H1 (cell line): ENCODE measurements around the gene ZNF565. TPM values are rescaled to one million over a fixed set of nuclear protein-coding genes. Genes with fewer than 3 reads are reported as not detected.

ENCODE experiments used
- ASH2L ChIP-seq: fragments of 200-600, 300-600 bp; sonication (generic); IDR thresholded peaks from one replicate; pipeline ENCODE4 v1.7.1; 2017; ENCODE audit warnings: low read length
- BRCA1 ChIP-seq: IDR thresholded peaks from 2 replicates; pipeline ENCODE4 v1.6.1; 2012; ENCODE audit warnings: low read depth, low read length, improper control_type of control experiment
- CREB1 ChIP-seq: IDR thresholded peaks from 2 replicates; pipeline ENCODE4 v1.6.1; 2012; ENCODE audit warnings: inconsistent platforms
- CTBP2 ChIP-seq: IDR thresholded peaks from 2 replicates; pipeline ENCODE4 v1.7.0; 2011; ENCODE audit warnings: borderline replicate concordance, mild to moderate bottlenecking, moderate library complexity, mixed read lengths, low read length; ENCODE audit not compliant: insufficient read depth, insufficient read length
- E2F6 ChIP-seq: IDR thresholded peaks from 2 replicates; pipeline ENCODE4 v1.6.1; 2012; ENCODE audit warnings: inconsistent platforms
- EP300 ChIP-seq, 2 experiments: IDR thresholded peaks; 1 replicate in 1 of 2; 2 replicates in 1 of 2; pipeline ENCODE4 v1.6.1; 2011 to 2012; ENCODE audit warnings: low read depth in 2 of 2, low read length in 2 of 2, mild to moderate bottlenecking in 2 of 2, borderline replicate concordance in 1 of 2, inconsistent platforms in 1 of 2, moderate library complexity in 1 of 2
- HDAC2 ChIP-seq, 2 experiments: fragments of 300-600 bp in 1 of 2; sonication (generic) in 1 of 2; IDR thresholded peaks; 2 replicates each; pipeline ENCODE4 v1.6.1; 2011 to 2012; ENCODE audit warnings: low read depth in 2 of 2, low read length in 2 of 2, mild to moderate bottlenecking in 2 of 2, moderate library complexity in 2 of 2, borderline replicate concordance in 1 of 2, inconsistent platforms in 1 of 2
- JUND ChIP-seq: IDR thresholded peaks from 2 replicates; pipeline ENCODE4 v1.6.1; 2011; ENCODE audit warnings: mild to moderate bottlenecking, improper control_type of control experiment, low read length
- KDM1A ChIP-seq: fragments of 200-600, 300-600 bp; sonication (generic); IDR thresholded peaks from 2 replicates; pipeline ENCODE4 v1.7.1; 2016; ENCODE audit warnings: mild to moderate bottlenecking, low read length, borderline replicate concordance
- MAX ChIP-seq: IDR thresholded peaks from 2 replicates; pipeline ENCODE4 v1.6.1; 2012; ENCODE audit warnings: inconsistent platforms
- PHF8 ChIP-seq: fragments of 200-600 bp; sonication (generic); conservative IDR thresholded peaks from 2 replicates; pipeline ENCODE4 v1.7.1; 2012; ENCODE audit warnings: low read depth, mild to moderate bottlenecking, inconsistent platforms, low read length, moderate library complexity
- POLR2A ChIP-seq, 2 experiments: IDR thresholded peaks; 1 replicate in 1 of 2; 2 replicates in 1 of 2; pipeline ENCODE4 v1.6.1; 2011; ENCODE audit warnings: low read depth in 2 of 2, low read length in 2 of 2, mild to moderate bottlenecking in 2 of 2; ENCODE audit errors: control extremely low read depth in 1 of 2
- POU5F1 ChIP-seq: IDR thresholded peaks from 2 replicates; pipeline ENCODE4 v1.6.1; 2011; ENCODE audit warnings: low read depth, mild to moderate bottlenecking, low read length, moderate library complexity
- RAD21 ChIP-seq, 2 experiments: IDR thresholded peaks in 1 of 2; conservative IDR thresholded peaks in 1 of 2; 2 replicates each; pipeline ENCODE4 v1.6.1; 2011; ENCODE audit warnings: low read depth in 2 of 2, low read length in 2 of 2, improper control_type of control experiment in 1 of 2, inconsistent platforms in 1 of 2, mild to moderate bottlenecking in 1 of 2, moderate library complexity in 1 of 2
- RNF2 ChIP-seq: fragments of 200-900, 300-1000 bp; sonication (generic); IDR thresholded peaks from 2 replicates; pipeline ENCODE4 v1.7.1; 2016; ENCODE audit warnings: borderline replicate concordance, low read depth, mild to moderate bottlenecking, antibody characterized with exemption, low read length; ENCODE audit not compliant: poor library complexity, severe bottlenecking; ENCODE audit errors: missing control alignments
- SAP30 ChIP-seq: fragments of 300-600 bp; sonication (generic); IDR thresholded peaks from 2 replicates; pipeline ENCODE4 v1.7.1; 2012; ENCODE audit warnings: low read length, moderate library complexity, mild to moderate bottlenecking, inconsistent platforms; ENCODE audit not compliant: insufficient read depth, insufficient replicate concordance
- SIRT6 ChIP-seq: IDR thresholded peaks from one replicate; pipeline ENCODE4 v1.7.1; 2012; ENCODE audit warnings: low read length, inconsistent platforms
- SIX5 ChIP-seq: IDR thresholded peaks from 2 replicates; pipeline ENCODE4 v1.6.1; 2011; ENCODE audit warnings: mild to moderate bottlenecking, low read depth, low read length
- SP1 ChIP-seq: IDR thresholded peaks from 2 replicates; pipeline ENCODE4 v1.6.1; 2011; ENCODE audit warnings: low read depth, low read length
- SRF ChIP-seq: IDR thresholded peaks from 2 replicates; pipeline ENCODE4 v1.6.1; 2011; ENCODE audit warnings: mild to moderate bottlenecking, low read depth, low read length, moderate library complexity
- TCF12 ChIP-seq: IDR thresholded peaks from 2 replicates; pipeline ENCODE4 v1.6.1; 2011; ENCODE audit warnings: low read depth, mild to moderate bottlenecking, low read length
- polyA plus RNA-seq, 7 experiments: library from polyadenylated mRNA; depleted of rRNA in 3 of 7; stranded (reverse) in 5 of 7; unstranded in 2 of 7; fragments of >200 nt in 5 of 7; fragments of 200-250 nt in 2 of 7; gene quantifications; 1 replicate in 5 of 7; 2 replicates in 1 of 7; 4 replicates in 1 of 7; pipeline versions ENCODE4 v1.2.1 to v1.2.3, GENCODE V29; 2011 to 2013; ENCODE audit warnings: missing spikeins in 2 of 7, mixed read lengths in 2 of 7
- total RNA-seq: library from RNA; stranded (reverse); fragmentation: NEBNext Ultra II Directional; extraction: Animal tissue kit (Norgen Biotek cat#: 25700); gene quantifications from 2 replicates; pipeline ENCODE4 v1.2.1, GENCODE V29; 2021

The ZNF565 gene
- total and polyA plus RNA-seq, 2 of the 8 experiments (the other 6 are each of a cell fraction or from before 2014, with no cell fraction given): 0.89 to 3.1 TPM

GRCh38 chr19:36245210-36246005 lies 30.9 kb upstream of the ZNF565 start (continued):
- peak; percentile 95 for TF ChIP-seq E2F6
- TF ChIP-seq KDM1A: no peak; the same call in 1 of the 2 replicates
- peak; percentile 59 for TF ChIP-seq ASH2L
- peak in 1 of 2 experiments; percentile 34; a peak in 1 of 4 replicates for TF ChIP-seq HDAC2 (IDR thresholded peaks at IDR 0.05; ENCODE audit: borderline replicate concordance in 1 of 2, low read depth in 2 of 2, low read length in 2 of 2)
- TF ChIP-seq BRCA1: no peak
- no peak for TF ChIP-seq CREB1
- TF ChIP-seq JUND: no peak
- TF ChIP-seq PHF8: peak; percentile 47; the same call in 1 of the 2 replicates
- TF ChIP-seq SAP30: no peak
- TF ChIP-seq EP300 (IDR thresholded peaks at IDR 0.05; ENCODE audit: borderline replicate concordance in 1 of 2, low read depth in 2 of 2, low read length in 2 of 2): no peak
- TF ChIP-seq POLR2A (IDR thresholded peaks at IDR 0.05; ENCODE audit: control extremely low read depth in 1 of 2, low read depth in 2 of 2, low read length in 2 of 2): peak in 1 of 2 experiments; percentile 29; a peak in 1 of 3 replicates
- TF ChIP-seq SP1: no peak
- peak; percentile 97 for TF ChIP-seq MAX
- TF ChIP-seq SIRT6: no peak
- no peak for TF ChIP-seq RNF2
- peak; percentile 66 for TF ChIP-seq SIX5
- TF ChIP-seq CTBP2: no peak
- TF ChIP-seq SRF: no peak
- TF ChIP-seq TCF12: 0 out of 2 replicates have a peak, but pooled peaks have one; percentile 55
- no peak for TF ChIP-seq POU5F1
- peak; percentile 34 to 44 for TF ChIP-seq RAD21 (IDR thresholded peaks at IDR 0.05 in 1 of 2, conservative IDR thresholded peaks at IDR 0.05 in 1 of 2; ENCODE audit: low read depth in 2 of 2, low read length in 2 of 2)
